Mesenchymal stem cell (in vitro differentiated cells and primary cell): ENCODE measurements around the gene ROBO1.

Source experiments
- DNase-seq: peaks from one replicate; pipeline ENCODE4 v3.0.0-alpha.2; 2013
- H2AFZ ChIP-seq: one replicate; pipeline ENCODE4 v1.6.1; 2013; ENCODE audit warnings: low read depth, mild to moderate bottlenecking, control low read depth, inconsistent platforms, low read length, moderate library complexity
- H2AK5ac ChIP-seq: 2 replicates; pipeline ENCODE4 v1.6.1; 2013; ENCODE audit warnings: low read length, moderate library complexity, mild to moderate bottlenecking, inconsistent platforms; ENCODE audit not compliant: severe bottlenecking
- H2BK120ac ChIP-seq: one replicate; pipeline ENCODE4 v1.6.1; 2013; ENCODE audit warnings: low read depth, mild to moderate bottlenecking, inconsistent platforms, low read length, moderate library complexity
- H2BK12ac ChIP-seq, 2 experiments: one replicate each; pipeline ENCODE4 v1.6.1; 2013; ENCODE audit warnings: inconsistent platforms in 2 of 2, low read length in 2 of 2, mild to moderate bottlenecking in 2 of 2, moderate library complexity in 2 of 2, control low read depth in 1 of 2
- H2BK15ac ChIP-seq: one replicate; pipeline ENCODE4 v1.6.1; 2013; ENCODE audit warnings: mild to moderate bottlenecking, low read depth, inconsistent platforms; ENCODE audit not compliant: poor library complexity, severe bottlenecking
- H2BK5ac ChIP-seq: 2 replicates; pipeline ENCODE4 v1.6.1; 2013; ENCODE audit warnings: low read depth, mild to moderate bottlenecking, low read length, control low read depth, inconsistent platforms; ENCODE audit not compliant: poor library complexity, severe bottlenecking
- H3K14ac ChIP-seq, 2 experiments: one replicate each; pipeline ENCODE4 v1.6.1; 2013; ENCODE audit warnings: inconsistent platforms in 2 of 2, low read length in 2 of 2, control low read depth in 1 of 2, mild to moderate bottlenecking in 1 of 2, moderate library complexity in 1 of 2
- H3K18ac ChIP-seq, 2 experiments: one replicate each; pipeline ENCODE4 v1.6.1; 2013; ENCODE audit warnings: inconsistent platforms in 2 of 2, low read length in 2 of 2, control low read depth in 1 of 2, low read depth in 1 of 2, mild to moderate bottlenecking in 1 of 2
- H3K23ac ChIP-seq, 2 experiments: one replicate each; pipeline ENCODE4 v1.6.1; 2013; ENCODE audit warnings: inconsistent platforms in 2 of 2, low read length in 2 of 2, mild to moderate bottlenecking in 2 of 2, moderate library complexity in 2 of 2, control low read depth in 1 of 2
- H3K27ac ChIP-seq: 2 replicates; pipeline ENCODE4 v1.5.1; 2013; ENCODE audit warnings: mild to moderate bottlenecking, moderate library complexity, low read length, control low read depth, inconsistent platforms; ENCODE audit not compliant: poor library complexity, severe bottlenecking
- H3K27me3 ChIP-seq, 2 experiments: 2 replicates each; pipeline versions ENCODE4 v1.6.1 to v1.7.0; 2013; ENCODE audit warnings: low read length in 2 of 2, mild to moderate bottlenecking in 2 of 2, moderate library complexity in 2 of 2, control low read depth in 1 of 2, inconsistent platforms in 1 of 2; ENCODE audit not compliant: control insufficient read depth in 1 of 2, insufficient read depth in 1 of 2
- H3K36me3 ChIP-seq, 2 experiments: 2 replicates each; pipeline versions ENCODE4 v1.6.1 to v1.7.0; 2013; ENCODE audit warnings: low read length in 2 of 2, control low read depth in 1 of 2, inconsistent platforms in 1 of 2, low read depth in 1 of 2, mild to moderate bottlenecking in 1 of 2; ENCODE audit not compliant: insufficient read depth in 2 of 2, control insufficient read depth in 1 of 2
- H3K4ac ChIP-seq, 2 experiments: one replicate each; pipeline ENCODE4 v1.6.1; 2013; ENCODE audit warnings: inconsistent platforms in 2 of 2, low read length in 2 of 2, mild to moderate bottlenecking in 2 of 2, moderate library complexity in 2 of 2, control low read depth in 1 of 2, low read depth in 1 of 2
- H3K4me1 ChIP-seq: 2 replicates; pipeline ENCODE4 v1.6.1; 2013; ENCODE audit warnings: low read depth, low read length, control low read depth; ENCODE audit not compliant: control insufficient read depth, insufficient read depth
- H3K4me2 ChIP-seq: 2 replicates; pipeline ENCODE4 v1.6.1; 2013; ENCODE audit warnings: low read length, mild to moderate bottlenecking, inconsistent platforms; ENCODE audit not compliant: poor library complexity, severe bottlenecking
- H3K4me3 ChIP-seq, 2 experiments: 2 replicates each; pipeline versions ENCODE4 v1.5.1 to v1.7.0; 2013; ENCODE audit warnings: low read length in 2 of 2, mild to moderate bottlenecking in 2 of 2, control low read depth in 1 of 2, low read depth in 1 of 2; ENCODE audit not compliant: insufficient read depth in 1 of 2
- H3K79me1 ChIP-seq: replicated peaks from 2 replicates; pipeline ENCODE4 v1.6.1; 2013; ENCODE audit warnings: mild to moderate bottlenecking, control low read depth, low read length, inconsistent platforms; ENCODE audit not compliant: poor library complexity, severe bottlenecking
- H3K9ac ChIP-seq: 2 replicates; pipeline ENCODE4 v1.7.0; 2013; ENCODE audit warnings: mild to moderate bottlenecking, low read length, moderate library complexity
- H3K9me3 ChIP-seq: 2 replicates; pipeline ENCODE4 v1.7.0; 2013; ENCODE audit warnings: mild to moderate bottlenecking, low read length; ENCODE audit not compliant: control insufficient read depth
- H4K8ac ChIP-seq: one replicate; pipeline ENCODE4 v1.6.1; 2013; ENCODE audit warnings: inconsistent platforms, mild to moderate bottlenecking, low read length, moderate library complexity
- H4K91ac ChIP-seq: one replicate; pipeline ENCODE4 v1.6.1; 2013; ENCODE audit warnings: mild to moderate bottlenecking, low read length, inconsistent platforms
- WGBS: methylation state at CpG from one replicate; pipeline ENCODE4 v1.1.7; 2013; ENCODE audit warnings: mixed read lengths; 5-methylcytosine and 5-hydroxymethylcytosine counted together

The ROBO1 gene

GRCh38 chr3:78571486-78571885 lies 1196.3 kb downstream of the ROBO1 start:
- Histone ChIP-seq H3K27ac (no peak overlapping the region), H2BK5ac (no peak overlapping the region), H3K4me1 (no peaks in the 10 kb centered on the region), H3K4ac (no peak overlapping the region), H3K14ac (no peak overlapping the region), H3K4me2 (no peak overlapping the region), H2AK5ac (no peak overlapping the region), H3K27me3 (no peaks in the 10 kb centered on the region), H3K36me3 (no peaks in the 10 kb centered on the region), H3K4me3 (no peak overlapping the region), H3K18ac (no peak overlapping the region), H4K8ac (no peak overlapping the region), H4K91ac (no peak overlapping the region), H3K9me3 (no peaks in the 10 kb centered on the region), H2BK120ac (no peak overlapping the region), H3K79me1 (no peaks in the 10 kb centered on the region), H2AFZ (no peak overlapping the region), H3K9ac (no peak overlapping the region), H2BK12ac (no peak overlapping the region), H2BK15ac (no peak overlapping the region), H3K23ac (no peak overlapping the region)
- no peak for DNase-seq
- WGBS: 100% methylated on average over 1 of the region's 1 CpG

GRCh38 chr3:78570496-78570895 lies 1197.3 kb downstream of the ROBO1 start:
- 98% methylated on average over 7 of the region's 10 CpGs for WGBS
- no peak overlapping the region for H2BK5ac ChIP-seq
- no peak overlapping the region for H3K4me3 ChIP-seq
- H3K23ac ChIP-seq: no peak overlapping the region
- no peak overlapping the region for H2BK120ac ChIP-seq
- no peak overlapping the region for H2BK12ac ChIP-seq
- H3K4ac ChIP-seq: no peak overlapping the region
- H3K36me3 ChIP-seq: no peaks in the 10 kb centered on the region
- no peak overlapping the region for H3K9ac ChIP-seq
- no peak overlapping the region for H3K27ac ChIP-seq
- no peaks in the 10 kb centered on the region for H3K79me1 ChIP-seq
- H3K4me1 ChIP-seq: no peaks in the 10 kb centered on the region
- no peak for DNase-seq
- H3K27me3 ChIP-seq: no peaks in the 10 kb centered on the region
- no peak overlapping the region for H2AFZ ChIP-seq
- H4K91ac ChIP-seq: no peak overlapping the region
- no peak overlapping the region for H4K8ac ChIP-seq
- no peak overlapping the region for H3K4me2 ChIP-seq
- H2AK5ac ChIP-seq: no peak overlapping the region
- no peak overlapping the region for H3K14ac ChIP-seq
- no peaks in the 10 kb centered on the region for H3K9me3 ChIP-seq
- no peak overlapping the region for H3K18ac ChIP-seq
- H2BK15ac ChIP-seq: no peak overlapping the region

DNA sequence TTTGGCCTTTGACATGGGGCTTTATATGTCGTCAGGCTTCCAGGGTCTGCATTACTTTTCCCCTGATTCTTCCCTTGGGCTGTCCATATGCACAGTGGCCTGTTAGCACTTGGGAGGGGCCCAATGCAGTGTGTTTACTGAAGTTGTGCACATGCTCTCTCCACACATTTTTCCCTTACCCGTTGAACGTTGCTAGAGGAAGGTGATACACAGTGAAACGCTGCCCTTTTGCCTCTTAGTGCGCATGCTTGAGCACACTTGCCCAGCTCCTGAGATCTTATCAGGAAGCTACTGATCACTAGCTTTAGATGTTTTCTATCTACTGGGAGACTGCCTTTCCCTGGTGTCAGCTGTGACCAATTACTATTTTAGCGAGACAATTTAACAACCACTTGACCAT lies 1198.0 kb downstream of the ROBO1 start:
- H2BK12ac ChIP-seq: no peak overlapping the region
- H3K27ac ChIP-seq: no peak overlapping the region
- no peak overlapping the region for H3K23ac ChIP-seq
- WGBS: 86% methylated on average over 5 of the region's 6 CpGs
- no peak for DNase-seq
- no peak overlapping the region for H2BK120ac ChIP-seq
- no peak overlapping the region for H2BK15ac ChIP-seq
- H3K4me3 ChIP-seq: no peak overlapping the region
- no peak overlapping the region for H4K91ac ChIP-seq
- no peak overlapping the region for H3K18ac ChIP-seq
- H3K79me1 ChIP-seq: no peaks in the 10 kb centered on the region
- no peak overlapping the region for H3K9ac ChIP-seq
- no peak overlapping the region for H3K14ac ChIP-seq
- no peaks in the 10 kb centered on the region for H3K27me3 ChIP-seq
- no peak overlapping the region for H2AK5ac ChIP-seq
- no peak overlapping the region for H4K8ac ChIP-seq
- H3K4me1 ChIP-seq: no peaks in the 10 kb centered on the region
- no peak overlapping the region for H2BK5ac ChIP-seq
- H3K9me3 ChIP-seq: peaks cover 3% of the 10 kb centered on the region
- no peak overlapping the region for H3K4ac ChIP-seq
- no peak overlapping the region for H3K4me2 ChIP-seq
- H3K36me3 ChIP-seq: no peaks in the 10 kb centered on the region
- no peak overlapping the region for H2AFZ ChIP-seq

- Histone ChIP-seq H2BK5ac (no peak overlapping the region), H2AFZ (no peak overlapping the region), H3K9ac (no peak overlapping the region), H3K4me2 (no peak overlapping the region), H3K27ac (no peak overlapping the region), H4K91ac (no peak overlapping the region), H2BK12ac (no peak overlapping the region), H3K4me1 (no peaks in the 10 kb centered on the region), H3K4me3 (no peak overlapping the region), H3K4ac (no peak overlapping the region), H2AK5ac (no peak overlapping the region), H3K36me3 (no peaks in the 10 kb centered on the region), H4K8ac (no peak overlapping the region), H3K23ac (no peak overlapping the region), H3K18ac (no peak overlapping the region), H2BK120ac (no peak overlapping the region), H3K79me1 (no peaks in the 10 kb centered on the region), H3K27me3 (no peaks in the 10 kb centered on the region), H2BK15ac (no peak overlapping the region), H3K9me3 (peaks cover 3% of the 10 kb centered on the region), H3K14ac (no peak overlapping the region)
- 88% methylated on average over 1 of the region's 1 CpG for WGBS
- no peak for DNase-seq
Measured at GRCh38 chr3:78565712-78566111, 1202.1 kb downstream of the ROBO1 start.
